HT1080 (cell line): ENCODE results near the gene CMKLR1. TPM values are rescaled to one million over a fixed set of nuclear protein-coding genes. Genes with fewer than 3 reads are reported as not detected.
A peak's percentile ranks its signal among the peaks of the same experiment; 100 is the strongest.

Experiments used
- DNase-seq: peaks from one replicate; pipeline ENCODE4 v3.0.0-alpha.2; 2015; ENCODE audit warnings: low read depth
- total RNA-seq: library from RNA; depleted of rRNA; stranded (reverse); fragments of >200 nt; shearing (Covaris generic); gene quantifications from 2 replicates; pipeline ENCODE4 v1.2.3, GENCODE V29; 2014

CMKLR1 gene
- total RNA-seq, 1 experiment from 2014 or later: 0.21 TPM

DNA sequence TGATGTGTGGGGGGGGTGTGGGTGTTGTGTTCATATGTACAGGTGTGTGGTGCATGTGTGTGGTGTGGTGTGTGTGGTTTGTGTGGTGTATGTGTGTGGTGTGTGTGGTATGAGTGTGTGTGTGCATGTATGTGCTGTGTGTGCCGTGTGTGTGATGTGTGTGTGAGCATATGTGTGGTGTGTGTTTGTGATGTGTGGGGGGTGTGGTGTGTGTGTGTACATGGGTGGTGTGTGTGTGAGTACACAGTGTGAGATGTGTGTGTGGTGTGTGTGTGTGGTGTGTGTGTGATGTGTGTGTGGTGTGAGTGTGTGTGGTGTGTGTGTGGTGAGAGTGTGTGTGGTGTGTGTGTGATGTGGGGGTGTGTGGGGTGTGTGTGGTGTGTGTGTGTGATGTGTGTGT, 24.5 kb upstream of the CMKLR1 start:
- no peak for DNase-seq

GRCh38 chr12:108363165-108363564, 24.1 kb upstream of the CMKLR1 start:
- no peak for DNase-seq

DNA sequence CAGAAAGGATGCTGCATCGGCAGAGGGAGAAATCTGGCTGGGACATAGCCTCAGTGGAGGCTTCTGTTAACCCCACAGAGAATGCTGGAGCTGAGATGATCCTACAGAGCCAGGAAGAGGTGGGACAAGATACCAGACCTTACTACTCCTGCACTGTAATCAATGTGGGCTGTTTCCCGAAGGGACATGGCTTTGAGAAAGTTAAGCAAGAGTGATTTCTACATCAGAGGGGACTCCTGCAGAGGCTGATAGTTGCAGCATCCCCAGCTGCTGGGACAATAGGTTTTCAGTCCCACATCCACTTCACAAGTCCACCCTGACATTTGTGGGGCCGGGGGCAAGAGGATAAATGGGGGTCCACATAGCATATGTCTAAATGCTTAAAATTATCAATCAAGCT, 22.5 kb upstream of the CMKLR1 start:
- DNase-seq: no peak

DNA sequence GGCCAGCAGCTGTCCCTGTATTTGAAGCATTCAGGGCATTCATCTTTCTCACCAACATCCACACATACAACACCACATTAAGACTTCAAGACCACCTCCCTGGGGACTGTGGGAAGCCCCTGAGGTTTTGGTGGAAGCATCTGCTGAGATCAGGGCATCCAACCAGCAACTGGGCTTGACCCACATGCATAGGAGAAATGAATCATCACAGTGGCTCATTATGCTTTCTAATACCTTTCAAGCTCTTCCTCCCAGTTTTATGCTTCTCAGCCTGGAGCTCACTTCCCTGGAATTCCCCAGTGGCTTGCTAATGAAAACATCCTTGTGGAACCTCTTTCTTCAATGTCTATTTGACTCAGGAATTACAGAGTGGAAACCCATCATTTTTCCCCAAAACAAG, 21.4 kb upstream of the CMKLR1 start:
- peak; percentile 43 for DNase-seq

DNA sequence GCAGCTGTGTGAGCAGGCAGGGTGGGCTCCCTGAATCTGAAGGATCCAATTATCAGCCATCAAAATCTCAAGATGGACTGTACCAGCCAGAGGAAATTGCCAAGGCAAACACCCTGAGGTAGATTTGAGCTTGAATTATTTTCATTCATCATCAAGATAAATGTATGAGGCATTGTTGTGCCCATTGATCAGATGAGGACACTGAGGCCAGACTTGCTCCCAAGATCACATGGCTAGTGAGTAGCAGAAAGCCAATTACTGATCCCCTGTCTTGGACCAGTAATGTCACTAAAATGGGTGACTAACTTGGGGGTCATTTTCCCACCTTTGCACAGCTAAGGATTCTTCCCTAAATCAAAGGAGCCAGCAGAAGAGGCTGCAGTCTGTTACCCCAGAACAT, 20.9 kb upstream of the CMKLR1 start:
- DNase-seq: no peak

GRCh38 chr12:108358580-108358965, 19.5 kb upstream of the CMKLR1 start:
- DNase-seq: no peak

DNA sequence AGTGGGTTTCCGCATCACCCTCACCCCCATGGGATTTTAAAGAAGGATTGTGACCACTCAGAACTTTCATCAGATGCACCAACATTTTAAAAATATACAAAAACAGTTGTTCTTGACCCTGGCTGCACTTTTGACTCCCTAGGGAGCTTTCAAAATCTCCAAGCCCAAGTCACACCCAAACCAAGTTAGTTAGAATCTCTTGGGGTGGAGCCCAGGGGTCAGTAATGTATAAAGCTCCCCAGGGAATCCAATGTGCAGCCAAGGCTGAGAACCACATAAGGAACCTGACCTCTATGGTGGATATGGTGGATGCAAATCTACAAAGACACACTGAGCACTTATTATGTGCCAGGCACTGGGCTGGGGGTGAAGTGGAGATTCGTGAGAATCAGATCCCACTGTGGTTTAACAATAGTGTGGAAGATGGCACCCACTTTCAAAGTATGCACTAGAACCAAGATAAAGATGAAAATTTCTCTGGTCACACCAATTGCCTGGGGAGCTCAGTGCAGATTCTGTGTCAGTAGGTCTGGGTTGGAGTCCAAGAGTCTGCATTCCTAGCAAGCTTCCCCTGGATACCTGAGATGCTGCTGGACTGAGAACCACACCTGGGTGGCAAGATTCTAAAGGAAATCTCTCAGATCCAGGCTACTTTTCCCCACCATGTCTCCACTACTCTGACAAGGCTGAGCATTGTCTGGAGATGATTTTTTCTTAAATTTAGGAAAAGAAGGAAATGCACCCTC, 18.9 kb upstream of the CMKLR1 start:
- DNase-seq: no peak

- no peak for DNase-seq
Measured at GRCh38 chr12:108356835-108357806, 18.0 kb upstream of the CMKLR1 start.

- DNase-seq: no peak
Measured at GRCh38 chr12:108355069-108355468, 16.0 kb upstream of the CMKLR1 start.

DNA sequence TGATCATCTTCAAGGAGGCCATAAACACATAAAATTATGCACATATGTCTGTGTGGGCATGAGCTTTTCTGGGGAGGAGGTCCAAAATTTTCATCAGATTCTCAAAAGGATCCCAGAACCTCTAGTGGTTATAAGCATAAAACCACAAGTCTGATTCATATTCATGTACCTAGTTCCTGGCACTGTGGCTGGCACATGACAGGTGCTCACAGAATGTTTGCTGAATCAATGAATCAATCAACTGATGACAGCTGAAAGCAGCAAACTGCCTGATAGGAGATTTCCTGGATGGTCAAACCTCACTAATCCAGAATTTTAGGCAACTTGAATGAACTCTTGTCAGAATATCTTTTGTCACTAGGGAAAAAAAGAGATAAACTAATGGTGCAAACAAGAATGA, 13.5 kb upstream of the CMKLR1 start:
- no peak for DNase-seq

- DNase-seq: no peak
Measured at GRCh38 chr12:108350511-108350910, 11.4 kb upstream of the CMKLR1 start.

DNA sequence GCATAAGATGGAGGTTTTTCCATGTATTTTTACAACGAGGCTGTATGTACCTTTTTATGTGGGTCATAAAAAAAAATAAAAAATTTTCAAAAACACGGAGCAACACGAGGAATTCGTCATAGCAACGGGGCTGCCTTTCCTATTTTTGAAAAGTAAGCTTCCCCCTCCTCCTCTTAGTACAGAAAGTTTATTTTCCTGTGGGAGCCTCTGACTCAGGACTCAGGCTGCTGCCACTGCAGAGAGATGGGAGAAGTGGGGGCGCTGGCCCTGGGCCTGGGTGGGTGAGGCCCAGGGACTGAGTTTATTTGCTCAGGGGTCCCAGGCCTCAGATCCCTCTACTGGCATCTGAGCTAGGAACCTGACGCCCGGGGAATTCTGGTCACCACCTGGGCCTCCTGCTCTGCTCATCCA, 10.2 kb upstream of the CMKLR1 start:
- DNase-seq: peak; percentile 33

GRCh38 chr12:108348842-108349241, 9.7 kb upstream of the CMKLR1 start:
- DNase-seq: no peak

DNA sequence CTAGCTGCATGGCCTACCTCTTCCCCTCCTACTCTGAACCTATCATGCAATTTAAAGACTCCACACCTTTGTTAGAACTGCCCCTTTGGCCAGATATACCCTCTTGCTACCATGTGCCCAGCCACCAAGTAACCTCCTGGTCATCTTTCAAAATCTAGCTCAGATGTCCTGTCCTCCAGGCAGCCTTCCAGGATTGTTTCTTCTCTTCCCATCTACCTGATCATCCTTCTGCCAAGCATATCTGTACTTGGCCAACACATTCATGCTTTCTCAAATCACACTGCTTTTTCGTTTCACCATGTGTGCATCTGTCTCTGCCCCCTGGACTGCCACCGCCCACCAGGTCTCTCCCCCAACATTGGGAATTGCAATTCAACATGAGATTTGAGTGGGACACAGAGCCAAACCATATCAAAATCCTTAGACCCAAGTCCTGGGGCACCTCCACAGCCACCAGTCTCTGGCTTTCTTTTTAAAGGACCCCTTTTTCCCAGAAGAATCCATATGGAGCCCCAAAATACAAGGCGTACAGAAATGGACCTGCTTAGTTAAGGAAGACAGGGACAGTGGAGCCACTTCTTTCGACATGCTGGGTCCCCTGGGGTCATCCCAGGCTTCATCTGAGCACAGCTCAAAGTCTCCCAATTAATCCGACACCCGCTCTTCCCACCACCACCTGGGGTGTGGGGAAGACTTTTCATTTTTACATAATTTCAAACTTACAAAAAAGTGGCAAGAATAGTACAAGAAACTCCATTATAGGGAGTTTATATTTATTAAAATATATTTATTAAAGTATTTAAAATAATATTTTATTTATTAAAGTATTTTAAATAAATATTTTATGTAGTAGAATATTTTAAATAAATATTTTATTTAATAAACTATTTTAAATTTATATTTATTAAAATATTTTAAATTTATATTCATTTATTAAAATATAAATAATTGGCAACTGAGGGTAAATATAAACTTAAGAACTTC, 7.9 kb upstream of the CMKLR1 start:
- no peak for DNase-seq

DNA sequence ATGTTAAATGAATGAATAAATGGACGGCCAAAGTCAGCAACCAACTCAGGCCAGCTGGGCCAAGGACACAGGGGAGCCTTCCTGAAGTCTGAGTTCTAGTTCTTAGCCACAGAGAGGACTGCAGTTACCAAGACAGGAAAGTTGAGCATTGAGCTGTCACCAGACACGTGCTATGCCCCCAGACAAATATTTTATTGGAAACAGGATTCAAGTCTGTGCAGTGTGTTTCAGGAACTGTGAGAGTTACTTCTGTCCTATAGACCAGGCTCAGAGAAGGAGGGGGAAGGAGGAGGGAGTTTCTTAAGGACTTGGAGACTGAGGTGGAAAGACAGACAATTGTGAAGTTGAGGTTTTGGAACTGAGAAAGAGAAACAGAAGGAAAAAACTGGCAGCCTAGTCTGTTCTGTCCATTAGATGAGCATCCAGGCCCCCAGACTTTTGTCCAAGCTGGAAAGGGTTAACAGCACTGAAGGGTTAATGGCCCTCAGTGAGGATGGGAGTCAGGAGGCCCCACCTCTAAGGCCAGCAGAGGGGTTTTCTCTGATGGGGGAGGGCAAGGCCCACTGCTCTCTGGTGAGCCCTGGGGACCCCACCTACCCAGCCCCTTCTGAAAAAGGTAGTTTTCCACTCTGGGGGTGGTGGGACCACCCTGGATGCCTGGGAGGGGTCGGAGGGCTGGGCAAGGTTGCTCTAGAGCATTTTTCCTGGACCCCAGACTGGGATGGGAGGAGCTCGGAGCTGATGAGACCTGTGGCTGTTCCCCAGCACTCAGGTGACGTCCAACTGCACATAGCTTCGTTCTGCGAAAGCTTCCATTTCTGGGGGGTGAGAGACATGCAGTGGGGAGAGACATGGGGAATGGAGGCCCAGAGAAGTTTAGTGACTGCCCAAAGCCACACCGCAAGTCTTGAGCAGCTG, 6.9 kb upstream of the CMKLR1 start:
- DNase-seq: no peak

- no peak for DNase-seq
Measured at GRCh38 chr12:108342985-108343384, 3.9 kb upstream of the CMKLR1 start.

- DNase-seq: no peak
Measured at GRCh38 chr12:108341854-108342847, 3.0 kb upstream of the CMKLR1 start.

DNA sequence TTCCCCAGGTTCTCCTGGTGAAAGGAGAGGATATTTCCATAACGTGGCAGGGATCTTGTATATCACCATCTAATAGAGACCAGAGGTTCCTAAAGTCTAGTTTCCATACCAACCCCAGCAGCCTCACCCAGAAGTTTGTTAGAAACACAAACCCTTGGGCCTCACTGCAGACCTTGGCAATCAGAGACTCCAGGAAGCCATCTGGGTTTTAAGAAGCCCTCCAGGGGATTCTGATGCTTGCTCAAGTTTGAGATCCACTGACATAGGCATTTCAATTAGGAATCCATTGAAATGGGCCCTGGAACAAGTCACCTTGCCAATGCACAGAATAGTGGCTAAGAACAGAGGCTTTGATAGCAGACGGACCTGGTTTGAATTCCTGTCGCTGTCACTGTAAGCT, 2.2 kb upstream of the CMKLR1 start:
- DNase-seq: no peak

DNA sequence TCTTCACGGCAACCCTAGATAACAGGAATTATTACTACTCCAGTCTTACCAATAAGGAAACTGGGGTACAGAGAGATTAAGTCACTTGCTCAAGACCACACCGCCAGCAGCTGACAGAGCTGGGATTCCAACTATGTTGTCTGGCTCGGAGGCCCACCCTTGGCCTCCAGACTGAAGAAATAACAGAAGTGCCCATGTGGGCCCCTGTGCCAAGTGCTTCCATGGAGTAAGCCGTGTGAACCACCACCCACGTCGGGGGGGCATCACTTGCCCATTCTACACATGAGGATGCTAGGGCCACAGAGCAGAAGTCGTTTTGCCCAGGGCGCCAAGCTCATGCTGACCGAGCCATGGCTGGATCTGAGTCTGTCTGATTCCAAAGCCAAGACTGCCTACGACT, 926 bp upstream of the CMKLR1 start:
- DNase-seq: no peak
